Muscle layer of duodenum (tissue), 2 donors: ENCODE results near the gene ZNF627.
"Not testable (repeated sequence)": the region's sequence is repeated elsewhere in the genome, so short reads cannot be mapped to it uniquely, and the experiment has no call there.

Experiments used
- H3K27ac ChIP-seq: one replicate; pipeline ENCODE4 v1.7.0; 2013; ENCODE audit warnings: mild to moderate bottlenecking, low read length
- H3K27me3 ChIP-seq: one replicate; pipeline ENCODE4 v1.7.0; 2013; ENCODE audit warnings: low read depth, mild to moderate bottlenecking, control low read depth, low read length
- H3K36me3 ChIP-seq, 2 donors: one replicate each; pipeline ENCODE4 v1.7.0; 2013; ENCODE audit warnings: low read length in 2 of 2, control low read depth in 1 of 2, mild to moderate bottlenecking in 1 of 2; ENCODE audit not compliant: insufficient read depth in 2 of 2, control insufficient read depth in 1 of 2
- H3K4me1 ChIP-seq, 2 donors: one replicate each; pipeline ENCODE4 v1.7.0; 2013; ENCODE audit warnings: low read length in 2 of 2, mild to moderate bottlenecking in 2 of 2, control low read depth in 1 of 2, moderate library complexity in 1 of 2; ENCODE audit not compliant: insufficient read depth in 2 of 2, control insufficient read depth in 1 of 2
- H3K4me3 ChIP-seq, 2 donors: one replicate each; pipeline ENCODE4 v1.7.0; 2013; ENCODE audit warnings: low read length in 2 of 2, low read depth in 1 of 2, mild to moderate bottlenecking in 1 of 2
- H3K9me3 ChIP-seq, 2 donors: one replicate each; pipeline ENCODE4 v1.7.0; 2013; ENCODE audit warnings: low read length in 2 of 2, control low read depth in 1 of 2, mild to moderate bottlenecking in 1 of 2; ENCODE audit not compliant: control insufficient read depth in 1 of 2
- donor health status: healthy.

ZNF627 gene

GRCh38 chr19:11558881-11559828, 38.1 kb upstream of the ZNF627 start, which contains the start of gene ELOF1:
Gene ELOF1, minus strand, starts transcription at chr19:11559230. Its CDS starts 4,883 bp downstream, at chr19:11554347.
- Histone ChIP-seq H3K4me1 (peaks cover 6 to 34% of the 10 kb centered on the region in 2 donors), H3K27ac (peak within 1 kb of the TSS; percentile 74), H3K4me3 (peak within 1 kb of the TSS; percentile 91 to 99), H3K9me3 (no peaks in the 10 kb centered on the region), H3K27me3 (no peaks in the 10 kb centered on the region), H3K36me3 (peaks cover 5 to 11% of the 10 kb centered on the region in 2 donors)

- H3K9me3 ChIP-seq = no peaks in the 10 kb centered on the region
- H3K36me3 ChIP-seq = peaks cover 2 to 3% of the 10 kb centered on the region in 2 donors
- no peak overlapping the region for H3K27ac ChIP-seq
- H3K4me3 ChIP-seq = no peak overlapping the region
- H3K27me3 ChIP-seq = no peaks in the 10 kb centered on the region
- peaks cover 6 to 31% of the 10 kb centered on the region in 2 donors for H3K4me1 ChIP-seq
These were observed 36.8 kb upstream of the ZNF627 start for GRCh38 chr19:11560404-11561051.

DNA sequence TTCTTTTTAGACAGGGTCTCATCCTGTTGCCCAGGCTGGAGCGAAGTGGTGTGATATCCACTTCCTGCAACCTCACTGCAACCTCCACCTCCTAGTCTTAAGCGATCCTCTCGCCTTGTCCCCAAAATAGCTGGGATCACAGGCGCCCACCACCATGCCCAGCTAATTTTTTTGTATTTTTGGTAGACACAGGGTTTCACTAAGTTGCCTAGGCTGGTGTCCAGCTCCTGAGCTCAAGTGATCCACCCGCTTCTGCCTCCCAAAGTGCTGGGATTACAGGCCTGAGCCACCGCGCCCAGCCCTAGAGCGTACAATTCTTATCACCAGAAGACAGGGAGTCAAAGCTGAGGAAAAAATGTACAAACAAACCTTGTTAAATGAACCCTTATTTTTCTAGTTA, 33.8 kb upstream of the ZNF627 start:
- H3K27ac ChIP-seq = no peak overlapping the region

GRCh38 chr19:11564082-11564807, 33.0 kb upstream of the ZNF627 start:
- not testable (repeated sequence) for H3K36me3 ChIP-seq, H3K4me3 ChIP-seq, H3K27me3 ChIP-seq, H3K27ac ChIP-seq, H3K9me3 ChIP-seq
- H3K4me1 ChIP-seq = peaks cover 0 to 10% of the 10 kb centered on the region in 2 donors

More for the DNA sequence above, 33.8 kb upstream of the ZNF627 start:
- Histone ChIP-seq H3K36me3 (no peaks in the 10 kb centered on the region), H3K4me3 (no peak overlapping the region), H3K27me3 (no peaks in the 10 kb centered on the region), H3K9me3 (no peaks in the 10 kb centered on the region), H3K4me1 (peaks cover 0 to 13% of the 10 kb centered on the region in 2 donors)

DNA sequence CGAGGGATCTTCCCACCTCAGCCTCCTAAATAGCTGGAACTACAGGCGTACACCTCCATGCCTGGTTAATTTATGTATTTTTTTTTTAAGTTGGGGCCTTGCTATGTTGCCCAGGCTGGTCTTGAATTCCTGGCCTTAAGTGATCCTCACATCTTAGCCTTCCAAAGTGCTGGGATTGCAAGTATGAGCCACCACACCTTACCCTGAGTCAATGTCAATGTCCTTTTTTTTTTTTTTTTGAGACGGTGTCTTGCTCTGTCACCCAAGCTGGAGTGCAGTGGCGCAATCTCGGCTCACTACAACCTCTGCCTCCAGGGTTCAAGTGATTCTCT, 31.7 kb upstream of the ZNF627 start:
- H3K4me1 ChIP-seq, H3K36me3 ChIP-seq, H3K4me3 ChIP-seq, H3K27ac ChIP-seq, H3K27me3 ChIP-seq, H3K9me3 ChIP-seq: not testable (repeated sequence)

DNA sequence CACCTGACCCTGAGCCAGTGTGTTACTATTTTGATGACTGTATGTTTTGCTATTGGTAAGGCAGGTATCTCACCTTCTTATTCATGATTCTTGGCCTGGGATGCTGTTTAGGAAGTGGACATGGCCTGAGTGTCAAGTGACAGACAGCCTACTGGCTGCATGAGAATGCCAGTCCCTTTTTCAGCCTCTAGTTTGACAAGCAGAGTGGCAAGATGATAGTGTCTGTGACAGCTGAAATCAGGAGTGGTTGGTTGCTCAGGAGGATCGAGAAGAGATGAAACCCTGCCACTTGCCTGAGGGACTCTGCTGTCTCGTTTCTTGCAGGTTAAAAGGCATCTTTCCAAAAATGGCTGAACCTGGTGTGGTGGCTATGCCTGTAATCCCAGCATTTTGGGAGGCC, 31.1 kb upstream of the ZNF627 start:
- H3K27ac ChIP-seq = no peak overlapping the region
- H3K4me3 ChIP-seq = no peak overlapping the region
- H3K4me1 ChIP-seq = no peaks in the 10 kb centered on the region
- no peaks in the 10 kb centered on the region for H3K9me3 ChIP-seq
- H3K27me3 ChIP-seq = no peaks in the 10 kb centered on the region
- no peaks in the 10 kb centered on the region for H3K36me3 ChIP-seq

DNA sequence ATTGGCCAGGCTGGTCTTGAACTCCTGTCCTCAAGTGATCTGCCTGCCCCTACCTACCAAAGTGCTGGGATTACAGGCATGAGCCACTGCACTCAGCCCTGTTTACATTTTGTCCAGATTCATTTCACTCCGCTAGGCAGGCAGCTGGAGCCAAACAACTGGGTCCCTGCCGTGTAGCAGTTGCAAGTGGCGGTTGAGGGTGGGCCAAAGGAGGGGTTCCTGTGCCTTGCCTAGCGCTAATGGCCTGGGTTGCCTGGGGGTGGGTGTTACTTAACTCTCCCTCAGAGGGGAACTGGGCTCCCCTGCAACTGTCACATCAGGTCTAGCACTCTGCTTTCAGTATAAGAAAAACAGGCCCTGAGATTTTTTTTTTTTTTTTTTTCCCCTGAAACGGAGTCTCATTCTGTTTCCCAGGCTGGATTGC, 27.2 kb upstream of the ZNF627 start:
- Histone ChIP-seq H3K9me3 (no peaks in the 10 kb centered on the region), H3K4me1 (no peaks in the 10 kb centered on the region), H3K36me3 (no peaks in the 10 kb centered on the region), H3K4me3 (no peak overlapping the region), H3K27ac (no peak overlapping the region), H3K27me3 (no peaks in the 10 kb centered on the region)

DNA sequence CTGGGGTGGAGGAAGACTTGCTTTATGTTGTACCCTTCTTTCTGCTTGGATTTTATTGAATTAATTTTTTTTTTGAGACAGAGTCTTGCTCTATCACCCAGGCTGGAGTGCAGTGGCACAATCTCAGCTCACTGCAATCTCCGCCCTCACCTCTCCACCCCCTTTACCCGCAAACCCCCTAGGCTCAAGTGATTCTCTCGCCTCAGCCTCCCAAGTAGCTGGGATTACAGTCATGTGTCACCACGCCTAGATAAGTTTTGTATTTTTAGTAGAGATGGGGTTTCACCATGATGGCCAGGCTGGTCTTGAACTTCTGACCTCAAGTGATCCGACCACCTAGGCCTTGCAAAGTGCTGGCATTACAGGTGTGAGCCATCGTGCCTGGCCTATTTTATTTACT, 23.9 kb upstream of the ZNF627 start:
- H3K36me3 ChIP-seq, H3K27ac ChIP-seq, H3K4me1 ChIP-seq, H3K27me3 ChIP-seq, H3K9me3 ChIP-seq, H3K4me3 ChIP-seq: not testable (repeated sequence)

- H3K36me3 ChIP-seq, H3K4me3 ChIP-seq, H3K27me3 ChIP-seq, H3K4me1 ChIP-seq, H3K9me3 ChIP-seq, H3K27ac ChIP-seq: not testable (repeated sequence)
These were observed 23.5 kb upstream of the ZNF627 start for GRCh38 chr19:11573763-11574162.

GRCh38 chr19:11574689-11575088, 22.6 kb upstream of the ZNF627 start:
- H3K9me3 ChIP-seq = no peaks in the 10 kb centered on the region
- H3K36me3 ChIP-seq = no peaks in the 10 kb centered on the region
- no peak overlapping the region for H3K27ac ChIP-seq
- no peak overlapping the region for H3K4me3 ChIP-seq
- H3K4me1 ChIP-seq = peaks cover 0 to 11% of the 10 kb centered on the region in 2 donors
- no peaks in the 10 kb centered on the region for H3K27me3 ChIP-seq

DNA sequence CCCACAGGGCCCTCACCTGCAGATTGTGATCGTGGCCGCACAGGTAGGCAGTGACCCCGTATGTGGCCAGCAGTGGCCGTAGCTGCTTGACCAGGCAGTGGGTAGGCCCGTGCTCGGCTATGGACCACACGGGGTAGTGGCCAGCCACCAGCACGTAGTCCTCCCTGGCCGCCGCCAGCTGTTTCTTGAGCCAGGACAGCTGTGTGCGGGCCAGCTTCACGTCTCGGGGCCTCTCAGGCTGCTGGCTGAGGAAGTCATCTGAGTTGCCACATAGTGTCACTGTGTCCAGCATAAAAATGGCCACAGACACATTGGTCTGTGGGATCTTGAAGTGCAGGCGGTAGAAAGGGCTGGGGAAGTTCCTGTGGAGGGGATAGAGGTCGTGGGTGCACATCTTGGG, 21.1 kb upstream of the ZNF627 start:
- no peak overlapping the region for H3K4me3 ChIP-seq
- H3K4me1 ChIP-seq = peaks cover 0 to 11% of the 10 kb centered on the region in 2 donors
- H3K27me3 ChIP-seq = no peaks in the 10 kb centered on the region
- no peaks in the 10 kb centered on the region for H3K36me3 ChIP-seq
- H3K9me3 ChIP-seq = no peaks in the 10 kb centered on the region
- H3K27ac ChIP-seq = no peak overlapping the region
